RWPE1 (cell line): ENCODE measurements around the gene BEND5.

Source experiments
- CTCF ChIA-PET: fragments of 350-600 bp; sonication (Branson Sonifier 250); formaldehyde crosslinking; extraction: SDS; loops from one replicate; lab custom pipeline; 2021; lab: Yijun Ruan, JAX
- POLR2A ChIA-PET: fragments of 400-600 bp; formaldehyde crosslinking; extraction: SDS; loops from one replicate; lab custom pipeline; 2020; ENCODE audit warnings: antibody characterized with exemption; ENCODE audit not compliant: low non-redundant PET; lab: Yijun Ruan, JAX
- DNase-seq: peaks from one replicate; pipeline ENCODE4 v3.0.0; 2012; ENCODE audit warnings: low spot score
- H3K27ac ChIP-seq: fragments of 450-650 bp; 2 replicates; pipeline ENCODE4 v1.5.1; 2017
- TF ChIP-seq, protein P1 (sequence below): fragments of 450-650 bp; conservative IDR thresholded peaks from 2 replicates; pipeline ENCODE4 v1.5.1; 2017; ENCODE audit warnings: low read depth, mild to moderate bottlenecking

The BEND5 gene

DNA sequence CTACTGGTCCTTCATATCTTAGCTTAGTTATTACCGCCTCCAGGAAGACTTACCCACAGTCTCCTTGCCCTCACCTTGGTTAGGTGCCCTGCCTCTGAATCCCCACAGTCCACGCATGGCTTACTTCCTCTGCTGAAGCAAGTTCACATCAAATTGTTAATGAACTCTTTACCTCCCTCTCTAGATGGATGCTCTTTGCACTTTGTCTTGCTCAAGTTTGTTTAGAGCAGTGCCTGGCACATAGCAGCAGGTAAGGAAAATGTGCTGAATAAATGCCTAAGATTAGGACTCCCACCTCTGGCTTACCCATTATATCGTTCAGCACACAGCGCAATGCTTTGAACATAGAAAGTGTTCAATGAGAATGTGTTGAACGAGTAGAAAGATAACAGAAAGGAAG is 90.5 kb downstream of the BEND5 start:
- TF ChIP-seq, protein P1, sequence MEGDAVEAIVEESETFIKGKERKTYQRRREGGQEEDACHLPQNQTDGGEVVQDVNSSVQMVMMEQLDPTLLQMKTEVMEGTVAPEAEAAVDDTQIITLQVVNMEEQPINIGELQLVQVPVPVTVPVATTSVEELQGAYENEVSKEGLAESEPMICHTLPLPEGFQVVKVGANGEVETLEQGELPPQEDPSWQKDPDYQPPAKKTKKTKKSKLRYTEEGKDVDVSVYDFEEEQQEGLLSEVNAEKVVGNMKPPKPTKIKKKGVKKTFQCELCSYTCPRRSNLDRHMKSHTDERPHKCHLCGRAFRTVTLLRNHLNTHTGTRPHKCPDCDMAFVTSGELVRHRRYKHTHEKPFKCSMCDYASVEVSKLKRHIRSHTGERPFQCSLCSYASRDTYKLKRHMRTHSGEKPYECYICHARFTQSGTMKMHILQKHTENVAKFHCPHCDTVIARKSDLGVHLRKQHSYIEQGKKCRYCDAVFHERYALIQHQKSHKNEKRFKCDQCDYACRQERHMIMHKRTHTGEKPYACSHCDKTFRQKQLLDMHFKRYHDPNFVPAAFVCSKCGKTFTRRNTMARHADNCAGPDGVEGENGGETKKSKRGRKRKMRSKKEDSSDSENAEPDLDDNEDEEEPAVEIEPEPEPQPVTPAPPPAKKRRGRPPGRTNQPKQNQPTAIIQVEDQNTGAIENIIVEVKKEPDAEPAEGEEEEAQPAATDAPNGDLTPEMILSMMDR, result no peak
- H3K27ac ChIP-seq, result no peak overlapping the region
- ChIA-PET CTCF (no interaction called here), POLR2A (no interaction called here)
- DNase-seq, result no peak

DNA sequence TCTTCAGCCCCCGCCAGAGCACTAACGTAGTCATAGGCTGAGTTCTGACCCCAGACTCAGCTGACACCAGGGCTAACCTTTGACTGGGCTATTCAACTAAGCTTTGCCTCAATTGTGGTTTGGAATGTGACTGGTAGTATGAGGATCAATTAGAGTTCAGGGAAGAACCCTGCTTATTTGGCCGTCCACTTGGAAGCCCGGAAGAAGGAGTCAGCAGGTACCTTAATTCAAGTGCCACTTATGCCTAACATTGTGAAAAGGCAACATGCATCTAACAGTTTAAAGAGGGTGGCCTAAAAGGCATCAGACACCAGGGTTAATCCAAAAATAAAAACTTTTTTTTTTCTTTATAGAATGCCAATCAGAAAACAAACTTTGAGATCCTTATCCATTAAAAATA is 92.3 kb downstream of the BEND5 start:
- ChIA-PET POLR2A (no interaction called here), CTCF (interaction anchor here (0.7 kb wide), 1 partner anchor 31 kb away, joined by 3 read pairs; no protein-coding TSS in a partner anchor)
- DNase-seq, result no peak
- TF ChIP-seq, protein P1, result no peak
- H3K27ac ChIP-seq, result no peak overlapping the region

DNA sequence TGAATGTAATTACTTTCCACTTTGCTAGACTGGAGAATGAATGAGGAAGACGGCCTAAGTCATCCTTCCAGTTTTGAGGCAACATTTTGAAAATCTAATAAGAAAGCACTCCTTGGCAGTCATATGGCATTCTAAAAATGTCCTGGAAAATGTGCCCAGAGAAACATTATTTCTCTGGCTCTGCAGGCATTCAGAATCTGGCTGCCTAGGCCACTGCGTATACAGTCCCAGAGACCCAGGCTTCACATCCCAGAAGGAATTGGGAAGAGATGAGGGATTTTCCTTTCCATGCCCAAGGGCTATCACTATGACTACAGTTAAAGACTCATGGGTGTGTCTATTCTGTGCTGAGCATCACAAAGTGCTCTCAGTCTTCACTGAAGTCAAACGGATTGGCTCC is 92.9 kb downstream of the BEND5 start:
- H3K27ac ChIP-seq, result no peak overlapping the region
- DNase-seq, result no peak
- TF ChIP-seq, protein P1, result no peak
- ChIA-PET POLR2A (no interaction called here), CTCF (interaction anchor here (0.6 to 0.7 kb wide), 2 partner anchors 9 to 32 kb away, joined by 3 read pairs; no protein-coding TSS in a partner anchor)

DNA sequence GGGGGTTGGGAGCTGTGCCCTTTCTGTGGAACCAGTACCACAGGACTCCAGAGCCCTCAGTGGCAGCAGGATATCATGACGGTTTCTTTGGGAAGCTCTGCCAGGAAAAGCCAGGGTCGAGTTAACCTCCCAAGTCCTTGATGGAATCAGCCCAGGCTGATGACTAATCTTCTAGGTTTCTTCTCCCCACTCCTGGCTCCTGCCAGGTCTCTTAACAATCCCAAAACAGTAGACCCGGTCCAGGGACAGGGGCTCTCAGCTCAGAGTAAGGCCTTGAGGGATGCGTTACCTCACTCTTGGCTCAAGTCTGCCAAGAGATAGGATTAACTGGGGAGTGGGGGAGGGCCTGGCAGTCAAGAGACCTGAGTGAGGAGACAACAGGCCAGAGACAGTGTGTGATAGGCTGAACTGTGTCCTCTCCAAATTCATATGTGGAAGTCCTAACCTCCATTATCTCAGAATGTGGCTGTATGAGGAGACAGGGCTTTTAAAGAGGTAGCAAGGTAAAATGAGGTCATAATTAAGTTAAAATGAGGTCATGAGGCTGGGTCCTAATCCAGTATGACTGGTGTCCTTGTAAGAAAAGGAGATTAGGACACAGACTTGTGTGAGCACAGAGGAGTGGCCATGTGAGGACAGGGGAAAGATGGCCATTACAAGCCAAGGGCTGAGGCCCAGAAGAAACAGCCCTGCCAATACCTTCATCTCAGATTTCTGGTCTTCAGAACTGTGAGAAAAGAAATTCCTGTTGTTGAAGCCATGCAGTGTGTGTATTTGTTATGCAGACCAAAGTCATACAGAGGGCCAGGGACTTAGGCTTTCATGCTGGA is 95.0 kb downstream of the BEND5 start:
- DNase-seq, result no peak
- H3K27ac ChIP-seq, result no peak overlapping the region
- ChIA-PET CTCF (interaction anchor here (0.5 to 0.6 kb wide), 2 partner anchors 143 to 684 kb away, joined by 3 to 5 read pairs; partner anchors contain the start of gene TRABD2B), POLR2A (no interaction called here)
- TF ChIP-seq, protein P1, result no peak

DNA sequence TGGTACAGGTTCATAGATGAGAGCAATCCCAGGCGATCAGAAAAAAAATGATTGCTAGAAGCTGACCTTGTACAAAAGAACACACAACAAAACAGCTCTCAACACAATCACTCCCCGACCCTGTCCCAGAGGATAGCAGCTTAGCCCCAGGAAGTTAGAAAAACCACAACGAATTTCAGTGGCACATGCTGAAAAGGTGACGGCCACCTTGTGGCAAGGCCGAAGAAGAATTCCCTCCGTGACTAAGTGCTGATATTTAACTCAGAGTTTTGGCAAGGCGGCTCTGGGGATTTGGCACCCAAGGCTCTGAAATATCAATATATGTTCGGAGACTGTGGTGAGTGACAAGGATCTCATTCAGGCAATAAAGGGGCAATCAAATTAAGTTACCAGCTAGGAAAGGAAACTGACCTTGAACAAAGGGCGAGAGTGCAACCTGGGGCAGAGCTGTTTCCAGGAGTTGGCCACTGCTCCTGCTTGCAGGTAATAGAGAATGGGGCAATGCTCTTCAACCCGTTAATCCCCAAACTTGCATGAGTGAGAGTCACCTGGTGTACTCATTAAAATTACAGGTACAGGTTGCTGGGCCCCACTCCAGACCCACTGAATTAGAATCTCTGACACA is 96.2 kb downstream of the BEND5 start:
- no peak overlapping the region for H3K27ac ChIP-seq
- no peak for DNase-seq
- ChIA-PET CTCF (interaction anchor here (0.5 kb wide), 1 partner anchor 14 kb away, joined by 3 read pairs; no protein-coding TSS in a partner anchor), POLR2A (no interaction called here)
- TF ChIP-seq, protein P1, result no peak

DNA sequence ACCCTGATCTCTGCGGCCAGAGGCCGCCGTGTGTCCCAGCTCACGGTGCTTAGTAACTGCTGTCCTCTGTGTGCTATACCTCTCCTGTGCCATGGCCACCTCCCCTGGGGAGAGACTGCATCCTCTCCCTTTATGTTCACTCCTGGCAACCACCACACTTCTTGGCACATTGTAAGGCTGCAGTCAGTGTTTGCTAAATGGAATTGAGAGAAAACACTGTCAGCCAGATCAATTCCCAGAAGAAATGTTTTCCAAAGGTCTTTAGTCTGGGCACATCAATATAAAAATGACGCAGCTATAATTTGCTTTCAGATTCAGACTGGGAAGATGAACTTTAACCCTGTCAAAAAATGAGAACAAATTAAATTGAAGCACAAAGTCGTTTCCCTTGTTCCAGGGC is 96.8 kb downstream of the BEND5 start:
- ChIA-PET CTCF (no interaction called here), POLR2A (no interaction called here)
- no peak for DNase-seq
- H3K27ac ChIP-seq, result no peak overlapping the region
- TF ChIP-seq, protein P1, result no peak
